ENCODE measurements around the gene ABCB11. TPM values are rescaled to one million over a fixed set of nuclear protein-coding genes. Genes with fewer than 3 reads are reported as not detected.

Gene ABCB11
- total and polyA plus RNA-seq, 9 of the 15 experiments (the other 6 are each of a cell fraction or from before 2014, with no cell fraction given) = 0.04 to 0.51 (median 0.10) TPM; not detected in 1

DNA sequence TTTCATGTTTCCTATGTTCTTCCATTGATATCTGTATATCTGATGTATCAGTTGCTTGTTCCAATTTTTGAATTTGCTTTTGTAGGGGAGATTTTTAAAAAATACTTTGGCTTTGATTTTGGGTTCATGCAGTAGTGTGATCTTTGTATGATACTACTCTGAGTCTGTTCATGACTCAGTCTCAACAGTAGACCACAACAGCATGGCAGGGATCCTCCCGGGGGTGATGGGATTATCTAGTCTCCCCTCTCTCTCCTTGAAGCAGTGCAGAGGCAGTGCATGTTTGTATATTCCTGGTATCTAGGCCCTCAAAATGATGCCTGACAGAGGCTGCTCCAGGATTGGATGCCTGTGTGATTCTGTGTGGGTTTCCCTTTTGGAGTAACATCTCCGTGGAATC, 74.7 kb downstream of the ABCB11 start (continued):
- TF ChIP-seq CHCHD3 (CRISPR knock-in tag; IDR thresholded peaks at IDR 0.05) = no peak
- TF ChIP-seq, protein P1, sequence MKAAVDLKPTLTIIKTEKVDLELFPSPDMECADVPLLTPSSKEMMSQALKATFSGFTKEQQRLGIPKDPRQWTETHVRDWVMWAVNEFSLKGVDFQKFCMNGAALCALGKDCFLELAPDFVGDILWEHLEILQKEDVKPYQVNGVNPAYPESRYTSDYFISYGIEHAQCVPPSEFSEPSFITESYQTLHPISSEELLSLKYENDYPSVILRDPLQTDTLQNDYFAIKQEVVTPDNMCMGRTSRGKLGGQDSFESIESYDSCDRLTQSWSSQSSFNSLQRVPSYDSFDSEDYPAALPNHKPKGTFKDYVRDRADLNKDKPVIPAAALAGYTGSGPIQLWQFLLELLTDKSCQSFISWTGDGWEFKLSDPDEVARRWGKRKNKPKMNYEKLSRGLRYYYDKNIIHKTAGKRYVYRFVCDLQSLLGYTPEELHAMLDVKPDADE (conservative IDR thresholded peaks at IDR 0.05; ENCODE audit: control insufficient read depth, low read depth, low read length) = no peak
- no peak for TF ChIP-seq NR2C2 (CRISPR knock-in tag; IDR thresholded peaks at IDR 0.05)
- TF ChIP-seq NR2C2 (tag; IDR thresholded peaks at IDR 0.05) = no peak

DNA sequence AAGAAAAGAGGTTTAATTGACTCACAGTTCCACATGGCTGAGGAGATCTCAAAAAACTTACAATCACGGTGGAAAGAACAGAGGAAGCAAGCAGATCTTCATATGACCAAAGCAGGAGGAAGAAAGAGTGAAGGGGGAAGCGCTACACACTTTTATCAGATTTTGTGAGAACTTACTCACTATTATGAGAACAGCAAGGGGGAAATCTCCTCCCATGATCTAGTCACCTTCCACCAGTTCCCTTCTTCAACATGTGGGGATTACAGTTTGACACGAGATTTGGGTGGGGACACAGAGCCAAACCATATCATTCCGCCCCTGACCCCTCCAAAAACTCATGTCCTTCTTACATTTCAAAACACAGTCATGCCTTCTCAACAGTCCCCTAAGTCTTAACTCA, 75.8 kb downstream of the ABCB11 start:
- Histone ChIP-seq H3K9ac (ENCODE audit: insufficient read depth in 1 of 2, low read depth in 2 of 2, low read length in 2 of 2) (no peak overlapping the region), H3K36me3 (ENCODE audit: control insufficient read depth, insufficient read depth, low read length) (no peaks in the 10 kb centered on the region), H3K4me1 (replicated peaks in 1 of 2; ENCODE audit: control insufficient read depth in 2 of 2, insufficient read depth in 2 of 2, low read length in 2 of 2) (no peaks in the 10 kb centered on the region), H3K9me3 (replicated peaks; ENCODE audit: control insufficient read depth, insufficient read depth, low read depth, low read length) (peaks cover 13% of the 10 kb centered on the region), H3K9me1 (ENCODE audit: control insufficient read depth, insufficient read depth, low read length) (no peaks in the 10 kb centered on the region), H3K27ac (ENCODE audit: extremely low read depth, low read depth, low read length) (no peak overlapping the region), H2AFZ (ENCODE audit: low read depth, low read length) (no peak overlapping the region), H4K20me1 (replicated peaks; ENCODE audit: control insufficient read depth, insufficient read depth, low read length) (no peaks in the 10 kb centered on the region), H3K4me2 (ENCODE audit: insufficient read depth, low read length) (no peak overlapping the region), H3K79me2 (ENCODE audit: control insufficient read depth, insufficient read depth, low read length) (no peaks in the 10 kb centered on the region), H3K27me3 (ENCODE audit: control insufficient read depth in 2 of 2, insufficient read depth in 2 of 2, low read length in 2 of 2) (no peaks in the 10 kb centered on the region), H3K4me3 (no peak overlapping the region)
- intact Hi-C loops (cut with micrococcal nuclease) (no loop called here), in situ Hi-C loops (cut with MboI) (loop anchor here (5.0 to 25.0 kb wide), 3 partner anchors 142 to 457 kb away; no protein-coding TSS in a partner anchor)
- FAIRE-seq (no peak), ATAC-seq (no peak), DNase-seq (ENCODE audit: extremely low read depth in 1 of 4, low spot score in 3 of 4) (no peak)
- ChIA-PET POLR2A (no interaction called here), CTCF (ENCODE audit: low intra/inter-chr PET ratio) (no interaction called here)
- no TSS peak for BruUV-seq (replicated peaks)
- 42% methylated on average over 4 of the region's 4 CpGs for WGBS (ENCODE audit: insufficient coverage, low coverage, missing lambda C conversion rate)
- TF ChIP-seq RUNX1 (IDR thresholded peaks at IDR 0.05; ENCODE audit: low read depth) (no peak), CC2D1A (IDR thresholded peaks at IDR 0.05) (peak; percentile 53), SETDB1 (IDR thresholded peaks at IDR 0.05; ENCODE audit: low read length) (no peak), CHD4 (IDR thresholded peaks at IDR 0.05; ENCODE audit: insufficient read depth, insufficient replicate concordance, low read depth, low read length, poor library complexity, severe bottlenecking) (no peak), ZKSCAN8 (CRISPR knock-in tag; IDR thresholded peaks at IDR 0.05) (no peak), POLR2AphosphoS5 (IDR thresholded peaks at IDR 0.05; ENCODE audit: control insufficient read depth, insufficient read depth, low read depth, low read length) (no peak), RBFOX2 (IDR thresholded peaks at IDR 0.05; ENCODE audit: low read depth, low read length) (no peak), YY1 (IDR thresholded peaks at IDR 0.05; ENCODE audit: borderline replicate concordance in 1 of 3, control insufficient read depth in 1 of 3, extremely low read depth in 1 of 3, insufficient read depth in 3 of 3, insufficient read length in 1 of 3, insufficient replicate concordance in 2 of 3, low read depth in 1 of 3, low read length in 2 of 3) (no peak), CBX5 (IDR thresholded peaks at IDR 0.05; ENCODE audit: borderline replicate concordance, low read depth) (0 out of 2 replicates have a peak, but pooled peaks have one; percentile 12), NR3C1 (CRISPR knock-in tag; IDR thresholded peaks at IDR 0.05) (no peak)
- TF ChIP-seq, protein P2, sequence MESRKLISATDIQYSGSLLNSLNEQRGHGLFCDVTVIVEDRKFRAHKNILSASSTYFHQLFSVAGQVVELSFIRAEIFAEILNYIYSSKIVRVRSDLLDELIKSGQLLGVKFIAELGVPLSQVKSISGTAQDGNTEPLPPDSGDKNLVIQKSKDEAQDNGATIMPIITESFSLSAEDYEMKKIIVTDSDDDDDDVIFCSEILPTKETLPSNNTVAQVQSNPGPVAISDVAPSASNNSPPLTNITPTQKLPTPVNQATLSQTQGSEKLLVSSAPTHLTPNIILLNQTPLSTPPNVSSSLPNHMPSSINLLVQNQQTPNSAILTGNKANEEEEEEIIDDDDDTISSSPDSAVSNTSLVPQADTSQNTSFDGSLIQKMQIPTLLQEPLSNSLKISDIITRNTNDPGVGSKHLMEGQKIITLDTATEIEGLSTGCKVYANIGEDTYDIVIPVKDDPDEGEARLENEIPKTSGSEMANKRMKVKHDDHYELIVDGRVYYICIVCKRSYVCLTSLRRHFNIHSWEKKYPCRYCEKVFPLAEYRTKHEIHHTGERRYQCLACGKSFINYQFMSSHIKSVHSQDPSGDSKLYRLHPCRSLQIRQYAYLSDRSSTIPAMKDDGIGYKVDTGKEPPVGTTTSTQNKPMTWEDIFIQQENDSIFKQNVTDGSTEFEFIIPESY (CRISPR knock-in tag; IDR thresholded peaks at IDR 0.05) = peak; percentile 78
- TF ChIP-seq, protein P3, sequence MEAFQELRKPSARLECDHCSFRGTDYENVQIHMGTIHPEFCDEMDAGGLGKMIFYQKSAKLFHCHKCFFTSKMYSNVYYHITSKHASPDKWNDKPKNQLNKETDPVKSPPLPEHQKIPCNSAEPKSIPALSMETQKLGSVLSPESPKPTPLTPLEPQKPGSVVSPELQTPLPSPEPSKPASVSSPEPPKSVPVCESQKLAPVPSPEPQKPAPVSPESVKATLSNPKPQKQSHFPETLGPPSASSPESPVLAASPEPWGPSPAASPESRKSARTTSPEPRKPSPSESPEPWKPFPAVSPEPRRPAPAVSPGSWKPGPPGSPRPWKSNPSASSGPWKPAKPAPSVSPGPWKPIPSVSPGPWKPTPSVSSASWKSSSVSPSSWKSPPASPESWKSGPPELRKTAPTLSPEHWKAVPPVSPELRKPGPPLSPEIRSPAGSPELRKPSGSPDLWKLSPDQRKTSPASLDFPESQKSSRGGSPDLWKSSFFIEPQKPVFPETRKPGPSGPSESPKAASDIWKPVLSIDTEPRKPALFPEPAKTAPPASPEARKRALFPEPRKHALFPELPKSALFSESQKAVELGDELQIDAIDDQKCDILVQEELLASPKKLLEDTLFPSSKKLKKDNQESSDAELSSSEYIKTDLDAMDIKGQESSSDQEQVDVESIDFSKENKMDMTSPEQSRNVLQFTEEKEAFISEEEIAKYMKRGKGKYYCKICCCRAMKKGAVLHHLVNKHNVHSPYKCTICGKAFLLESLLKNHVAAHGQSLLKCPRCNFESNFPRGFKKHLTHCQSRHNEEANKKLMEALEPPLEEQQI (IDR thresholded peaks at IDR 0.05) = peak; percentile 89
